Suprapubic skin (tissue), 4 donors: ENCODE measurements around the gene OR1S1. TPM values are rescaled to one million over a fixed set of nuclear protein-coding genes. Genes with fewer than 3 reads are reported as not detected.

Experiments
- DNase-seq, 2 donors: peaks; one replicate each; pipeline ENCODE4 v3.0.0-alpha.2; 2019; ENCODE audit warnings: low spot score in 2 of 2
- H3K27ac ChIP-seq: fragments of 200-600 bp; sonication (generic); one replicate; pipeline ENCODE4 v1.5.1; 2019
- H3K27me3 ChIP-seq: fragments of 200-600 bp; sonication (generic); one replicate; pipeline ENCODE4 v1.5.1; 2019
- H3K36me3 ChIP-seq: fragments of 200-600 bp; sonication (generic); one replicate; pipeline ENCODE4 v1.5.1; 2019
- H3K4me1 ChIP-seq: fragments of 200-600 bp; sonication (generic); one replicate; pipeline ENCODE4 v1.5.1; 2019
- H3K4me3 ChIP-seq: fragments of 200-600 bp; sonication (generic); one replicate; pipeline ENCODE4 v1.5.1; 2019; ENCODE audit warnings: mild to moderate bottlenecking
- H3K9me3 ChIP-seq: fragments of 200-600 bp; sonication (generic); one replicate; pipeline ENCODE4 v1.5.1; 2019
- CTCF ChIP-seq, 2 donors: fragments of 200-600 bp in 1 of 2; fragments of 450-650 bp in 1 of 2; sonication (generic) in 1 of 2; IDR thresholded peaks; one replicate each; pipeline ENCODE4 v1.5.1; 2016 to 2019; ENCODE audit warnings: antibody characterized with exemption in 2 of 2, mild to moderate bottlenecking in 1 of 2, moderate library complexity in 1 of 2
- EP300 ChIP-seq: sonication (generic); formaldehyde crosslinking; IDR thresholded peaks from one replicate; pipeline ENCODE4 v1.6.1; 2017; ENCODE audit warnings: antibody characterized with exemption
- POLR2A ChIP-seq, 2 donors: fragments of 450-650 bp; IDR thresholded peaks; one replicate each; pipeline ENCODE4 v1.6.1; 2017; ENCODE audit warnings: antibody characterized with exemption in 2 of 2, mild to moderate bottlenecking in 2 of 2, moderate library complexity in 2 of 2
- POLR2AphosphoS5 ChIP-seq, 3 donors: sonication (generic); formaldehyde crosslinking; IDR thresholded peaks; one replicate each; pipeline ENCODE4 v1.6.1; 2017; ENCODE audit warnings: antibody characterized with exemption in 3 of 3
- WGBS: methylation state at CpG from one replicate; pipeline ENCODE4 v1.1.5; 2018; 5-methylcytosine and 5-hydroxymethylcytosine counted together
- total RNA-seq, 4 donors: library from RNA; depleted of rRNA; stranded (reverse); fragments of >200 nt; gene quantifications; one replicate each; pipeline ENCODE4 v1.1.0, GENCODE V29; 2016

Gene OR1S1
- total RNA-seq, 4 donors from 2014 or later = not detected

- Histone ChIP-seq H3K27me3 (no peaks in the 10 kb centered on the region), H3K27ac (no peak overlapping the region), H3K4me3 (no peak overlapping the region), H3K9me3 (no peaks in the 10 kb centered on the region), H3K36me3 (no peaks in the 10 kb centered on the region), H3K4me1 (no peaks in the 10 kb centered on the region)
- 85% methylated on average over 6 of the region's 6 CpGs for WGBS
- TF ChIP-seq POLR2AphosphoS5 (IDR thresholded peaks at IDR 0.05) = no peak
- no peak for TF ChIP-seq POLR2A (IDR thresholded peaks at IDR 0.05)
- no peak for TF ChIP-seq CTCF (IDR thresholded peaks at IDR 0.05)
- TF ChIP-seq EP300 = no peak
- no peak for DNase-seq
Observed at GRCh38 chr11:58178444-58178843, 34.1 kb upstream of the OR1S1 start.

- 73% methylated on average over 7 of the region's 7 CpGs for WGBS
- no peak for TF ChIP-seq POLR2A (IDR thresholded peaks at IDR 0.05)
- no peak for TF ChIP-seq CTCF (IDR thresholded peaks at IDR 0.05)
- TF ChIP-seq POLR2AphosphoS5 (IDR thresholded peaks at IDR 0.05) = no peak
- no peak for TF ChIP-seq EP300
- DNase-seq = no peak
- no peak overlapping the region for H3K27ac ChIP-seq
- no peaks in the 10 kb centered on the region for H3K9me3 ChIP-seq
- no peaks in the 10 kb centered on the region for H3K4me1 ChIP-seq
- H3K4me3 ChIP-seq = no peak overlapping the region
- no peaks in the 10 kb centered on the region for H3K36me3 ChIP-seq
- H3K27me3 ChIP-seq = no peaks in the 10 kb centered on the region
Observed at GRCh38 chr11:58179648-58180047, 32.9 kb upstream of the OR1S1 start.

GRCh38 chr11:58186938-58187337 lies 25.6 kb upstream of the OR1S1 start:
- Histone ChIP-seq H3K27me3 (no peaks in the 10 kb centered on the region), H3K27ac (no peak overlapping the region), H3K4me3 (no peak overlapping the region), H3K9me3 (no peaks in the 10 kb centered on the region), H3K36me3 (no peaks in the 10 kb centered on the region), H3K4me1 (no peaks in the 10 kb centered on the region)
- no peak for DNase-seq
- WGBS = 85% methylated on average over 4 of the region's 4 CpGs
- TF ChIP-seq POLR2A (IDR thresholded peaks at IDR 0.05) (no peak), POLR2AphosphoS5 (IDR thresholded peaks at IDR 0.05) (no peak), EP300 (no peak), CTCF (IDR thresholded peaks at IDR 0.05) (no peak)

GRCh38 chr11:58188770-58189169 lies 23.8 kb upstream of the OR1S1 start, which contains the start of gene OR9Q2:
Gene OR9Q2 (plus strand): TSS chr11:58189070. CDS start chr11:58190491, 1,421 bp downstream.
- Histone ChIP-seq H3K9me3 (no peaks in the 10 kb centered on the region), H3K36me3 (no peaks in the 10 kb centered on the region), H3K27me3 (no peaks in the 10 kb centered on the region), H3K27ac (no peak within 1 kb of the TSS), H3K4me3 (no peak within 1 kb of the TSS), H3K4me1 (no peaks in the 10 kb centered on the region)
- 91% methylated on average over 2 of the region's 2 CpGs for WGBS
- TF ChIP-seq POLR2AphosphoS5 (IDR thresholded peaks at IDR 0.05) (no peak), EP300 (no peak), CTCF (IDR thresholded peaks at IDR 0.05) (no peak), POLR2A (IDR thresholded peaks at IDR 0.05) (no peak)
- no peak for DNase-seq

GRCh38 chr11:58192229-58192628 lies 20.3 kb upstream of the OR1S1 start:
- WGBS = 71% methylated on average over 3 of the region's 3 CpGs
- H3K4me1 ChIP-seq = no peaks in the 10 kb centered on the region
- no peak for DNase-seq
- H3K4me3 ChIP-seq = no peak overlapping the region
- H3K36me3 ChIP-seq = no peaks in the 10 kb centered on the region
- no peaks in the 10 kb centered on the region for H3K27me3 ChIP-seq
- no peak for TF ChIP-seq EP300
- TF ChIP-seq CTCF (IDR thresholded peaks at IDR 0.05) = no peak
- H3K9me3 ChIP-seq = peaks cover 5% of the 10 kb centered on the region
- H3K27ac ChIP-seq = no peak overlapping the region
